Measurements from ENCODE around the gene ENAH.
"Not testable (repeated sequence)": the region's sequence is repeated elsewhere in the genome, so short reads cannot be mapped to it uniquely, and the experiment has no call there.

The ENAH gene

GRCh38 chr1:225645194-225645895 lies 7.6 kb downstream of the ENAH start:
- no peak for DNase-seq (ENCODE audit: low spot score)

DNA sequence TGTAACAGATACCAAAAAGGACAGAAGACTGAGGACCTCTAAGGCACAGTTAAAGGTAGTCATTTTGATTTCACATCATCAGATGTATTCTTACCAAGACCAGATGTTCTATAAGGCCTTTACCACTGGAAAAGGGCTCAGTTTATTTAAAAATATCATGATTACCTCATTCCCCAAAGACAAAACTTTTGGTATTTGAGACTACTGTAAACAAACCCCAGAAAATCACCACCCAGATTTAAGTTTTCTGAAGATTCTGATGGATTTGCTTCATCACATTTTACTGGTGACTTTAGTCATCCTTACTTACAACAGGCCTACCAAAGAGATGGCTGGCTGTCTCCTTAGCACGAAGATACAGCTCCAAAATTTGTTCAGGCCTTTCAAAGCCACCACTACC lies 8.3 kb downstream of the ENAH start:
- no peak for DNase-seq (ENCODE audit: low spot score)

DNA sequence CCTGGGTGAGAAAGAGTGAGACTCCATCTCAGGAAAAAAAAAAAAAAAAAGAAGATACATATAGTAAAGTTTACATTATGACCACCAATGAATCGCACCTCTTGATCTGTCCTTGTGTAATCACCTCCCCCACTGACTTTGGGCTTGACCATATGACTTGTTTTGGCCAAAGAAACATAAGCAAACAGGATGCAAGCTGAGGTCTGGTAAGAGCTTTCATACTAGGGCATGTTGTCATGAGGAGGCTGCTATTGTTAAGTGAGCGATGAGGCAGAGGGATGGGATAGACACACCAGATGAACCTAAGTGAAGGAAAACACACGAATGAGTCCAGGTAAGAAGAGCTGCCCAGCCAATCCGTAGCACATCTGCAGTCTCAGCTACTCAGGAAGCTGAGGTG lies 10.7 kb downstream of the ENAH start:
- no peak for DNase-seq (ENCODE audit: low spot score)

DNA sequence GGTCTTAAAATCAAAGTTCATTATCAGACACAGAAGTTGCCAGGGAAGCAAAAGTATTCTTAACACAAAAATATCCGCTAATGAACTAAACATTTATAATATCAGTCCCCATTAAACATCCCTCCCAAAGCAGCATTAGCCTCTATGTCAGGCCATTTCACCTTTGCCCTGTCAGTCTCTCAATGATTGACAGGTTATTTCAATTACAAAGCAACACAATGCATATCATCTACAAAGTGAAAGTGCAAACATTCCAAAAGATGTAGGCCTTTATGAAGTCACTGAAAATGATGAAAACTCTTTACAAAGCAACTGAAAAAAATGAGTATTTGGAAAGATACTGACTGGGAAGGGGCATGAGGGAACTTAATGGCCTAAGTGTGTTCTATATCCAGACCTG lies 14.1 kb downstream of the ENAH start:
- no peak for DNase-seq (ENCODE audit: low spot score)

GRCh38 chr1:225637651-225638199 lies 15.2 kb downstream of the ENAH start:
- no peak for DNase-seq (ENCODE audit: low spot score)

DNA sequence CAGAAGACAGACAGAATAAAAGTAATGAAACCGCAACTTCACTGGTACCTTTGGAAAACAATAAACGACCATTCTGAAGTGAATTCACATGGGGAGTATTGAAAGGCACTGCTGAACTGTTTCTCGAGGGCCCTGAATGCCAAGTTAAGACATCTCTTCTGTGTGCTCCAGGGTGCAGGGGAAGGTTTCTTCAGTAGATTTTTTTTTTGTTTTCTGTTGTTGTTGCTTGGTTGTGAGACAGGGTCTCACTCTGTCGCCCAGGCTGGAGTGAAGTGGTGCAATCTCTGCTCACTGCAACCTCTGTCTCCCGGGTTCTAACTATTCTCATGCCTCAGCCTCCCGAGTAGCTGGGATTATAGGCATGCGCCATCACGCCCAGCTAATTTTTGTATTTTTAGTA lies 15.9 kb downstream of the ENAH start:
- not testable (repeated sequence) for DNase-seq (ENCODE audit: low spot score)

- DNase-seq (ENCODE audit: low spot score): no peak
Observed at GRCh38 chr1:225635649-225636048, 17.3 kb downstream of the ENAH start.

DNA sequence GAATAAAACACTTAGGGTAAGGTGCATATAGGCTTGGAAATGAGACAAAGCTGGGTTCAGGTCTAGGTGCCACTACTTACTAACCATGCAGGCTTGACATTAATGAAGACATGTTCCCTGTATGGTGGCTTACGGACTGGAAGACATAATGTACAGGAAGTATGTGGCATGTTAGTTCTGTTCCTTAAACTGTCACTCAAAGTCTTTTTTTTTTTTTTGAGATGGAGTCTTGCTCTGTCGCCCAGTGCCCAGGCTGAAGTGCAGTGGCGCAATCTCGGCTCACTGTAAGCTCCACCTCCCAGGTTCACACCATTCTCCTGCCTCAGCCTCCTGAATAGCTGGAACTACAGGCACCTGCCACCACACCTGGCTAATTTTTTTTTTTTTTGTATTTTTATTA lies 20.1 kb downstream of the ENAH start:
- not testable (repeated sequence) for DNase-seq (ENCODE audit: low spot score)

DNA sequence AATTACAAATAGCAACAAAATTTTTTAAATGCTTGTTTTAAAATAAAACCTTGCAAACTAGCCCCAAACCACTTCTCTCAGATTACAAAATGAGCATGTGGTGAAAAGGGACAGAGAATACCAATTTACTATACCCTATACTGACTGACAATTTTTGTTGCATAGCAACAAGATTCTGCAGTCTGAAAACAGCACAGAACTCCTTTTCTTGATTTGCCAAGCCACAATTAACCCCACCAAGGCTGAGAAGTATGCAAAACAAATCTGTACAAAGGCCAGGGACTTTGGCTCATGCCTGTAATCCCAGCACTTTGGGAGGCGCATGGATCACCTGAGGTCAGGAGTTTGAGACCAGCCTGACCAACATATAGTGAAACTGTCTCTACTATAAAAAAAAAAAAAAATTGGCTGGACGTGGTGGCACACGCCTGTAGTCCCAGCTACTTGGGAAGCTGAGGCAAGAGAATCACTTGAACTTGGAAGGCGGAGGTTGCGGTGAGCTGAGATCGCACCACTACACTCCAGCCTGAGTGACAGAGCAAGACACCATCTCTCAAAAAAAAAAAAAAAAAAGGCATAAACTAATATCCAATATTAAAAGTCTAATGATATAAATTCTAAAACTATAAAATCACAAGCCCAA lies 21.8 kb downstream of the ENAH start:
- DNase-seq (ENCODE audit: low spot score): no peak

- no peak for DNase-seq (ENCODE audit: low spot score)
Observed at GRCh38 chr1:225629483-225629882, 23.4 kb downstream of the ENAH start.

DNA sequence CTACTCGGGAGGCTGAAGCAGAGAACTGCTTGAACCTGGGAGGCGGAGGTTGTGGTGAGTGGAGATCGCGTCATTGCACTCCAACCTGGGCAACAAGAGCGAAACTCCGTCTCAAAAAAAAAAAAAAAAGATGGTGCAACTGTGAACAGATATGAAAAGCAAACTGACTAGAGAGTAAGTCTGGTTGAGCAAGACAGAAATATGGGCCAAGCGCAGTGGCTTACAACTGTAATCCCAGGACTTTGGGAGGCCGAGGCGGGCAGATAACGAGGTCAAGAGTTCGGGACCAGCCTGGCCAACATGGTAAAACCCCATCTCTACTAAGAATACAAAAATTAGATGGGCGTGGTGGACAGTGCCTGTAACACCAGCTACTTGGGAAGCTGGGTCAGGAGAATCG lies 24.1 kb downstream of the ENAH start:
- not testable (repeated sequence) for DNase-seq (ENCODE audit: low spot score)

- no peak for DNase-seq (ENCODE audit: low spot score)
Observed at GRCh38 chr1:225627304-225627947, 25.5 kb downstream of the ENAH start.

GRCh38 chr1:225626698-225627097 lies 26.2 kb downstream of the ENAH start:
- DNase-seq (ENCODE audit: low spot score): no peak

- no peak for DNase-seq (ENCODE audit: low spot score)
Observed at GRCh38 chr1:225617956-225618355, 35.0 kb downstream of the ENAH start.

DNA sequence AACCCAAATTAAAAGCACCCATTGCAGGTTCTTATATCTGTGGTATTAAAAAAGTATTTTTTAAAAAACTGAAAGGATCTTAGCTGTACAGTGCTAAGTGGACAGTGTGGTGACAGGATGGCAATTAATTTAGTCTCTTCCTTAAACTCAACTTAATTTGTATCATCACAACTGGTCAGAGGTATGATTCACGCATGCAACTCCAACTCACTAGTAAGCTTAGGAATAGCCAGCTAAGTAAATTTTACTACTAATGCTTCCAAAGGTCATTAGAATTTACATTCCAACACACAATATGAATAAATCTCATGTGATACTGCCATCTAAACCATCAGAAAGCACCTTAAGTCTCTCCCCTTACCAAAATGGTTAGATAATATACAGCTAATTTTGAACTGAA lies 35.4 kb downstream of the ENAH start:
- DNase-seq (ENCODE audit: low spot score): no peak

DNA sequence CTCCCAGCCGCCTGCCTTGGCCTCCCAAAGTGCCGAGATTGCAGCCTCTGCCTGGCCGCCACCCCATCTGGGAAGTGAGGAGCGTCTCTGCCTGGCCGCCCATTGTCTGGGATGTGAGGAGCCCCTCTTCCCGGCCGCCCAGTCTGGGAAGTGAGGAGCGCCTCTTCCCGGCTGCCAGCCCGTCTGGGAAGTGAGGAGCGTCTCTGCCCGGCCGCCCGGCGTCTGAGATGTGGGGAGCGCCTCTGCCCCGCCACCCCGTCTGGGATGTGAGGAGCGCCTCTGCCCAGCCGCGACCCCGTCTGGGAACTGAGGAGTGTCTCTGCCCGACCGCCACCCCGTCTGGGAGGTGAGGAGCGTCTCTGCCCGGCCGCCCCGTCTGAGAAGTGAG lies 37.5 kb downstream of the ENAH start:
- not testable (repeated sequence) for DNase-seq (ENCODE audit: low spot score)

DNA sequence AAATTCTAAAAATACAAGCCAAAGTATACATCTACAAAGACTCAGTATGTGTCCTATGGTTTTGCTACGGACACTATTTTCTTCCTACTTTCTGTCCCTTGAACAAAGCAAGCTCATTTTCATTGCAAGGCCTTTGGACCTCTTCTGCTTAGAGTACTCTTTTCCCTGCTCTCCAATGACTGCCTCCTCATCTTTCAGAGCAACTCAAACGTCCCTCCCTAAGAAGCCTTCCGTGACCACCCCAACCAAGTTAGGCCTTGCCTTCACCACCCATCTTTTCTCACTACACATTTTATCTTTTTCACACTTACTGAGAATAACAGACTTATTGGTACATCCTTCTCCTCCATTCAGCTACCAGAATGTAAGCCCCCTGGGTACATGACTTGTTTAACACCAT lies 39.9 kb downstream of the ENAH start:
- no peak for DNase-seq (ENCODE audit: low spot score)

GRCh38 chr1:225612287-225612686 lies 40.6 kb downstream of the ENAH start:
- no peak for DNase-seq (ENCODE audit: low spot score)

DNA sequence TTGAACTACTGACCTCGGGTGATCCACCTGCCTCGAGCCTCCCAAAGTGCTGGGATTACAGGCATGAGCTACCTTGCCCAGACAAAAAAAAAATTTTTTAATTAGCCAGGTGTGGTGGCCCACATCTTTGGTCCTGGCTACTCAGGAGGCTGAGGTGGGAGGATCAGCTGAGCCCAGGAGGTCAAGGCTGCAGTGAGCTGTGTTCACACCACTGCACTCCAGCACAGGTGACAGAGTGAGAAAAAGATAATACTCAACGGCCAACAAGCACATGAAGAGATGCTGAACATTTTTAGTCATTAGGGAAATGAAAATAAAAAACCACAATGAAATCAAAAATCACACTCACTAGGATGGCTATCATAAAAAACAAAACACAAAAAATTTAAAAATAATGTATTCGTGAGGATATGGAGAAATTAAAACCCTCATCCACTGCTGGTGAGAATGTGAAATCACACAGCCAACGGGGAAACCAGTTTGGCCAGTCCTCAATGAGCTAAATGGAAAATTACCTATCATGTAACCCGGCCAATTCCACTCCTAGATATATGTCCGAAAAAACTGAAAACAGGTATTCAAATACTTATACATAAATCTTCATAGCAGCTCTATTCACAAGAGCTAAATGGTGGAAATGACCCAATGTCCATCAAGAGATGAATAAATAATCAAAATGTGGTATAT lies 41.2 kb downstream of the ENAH start:
- DNase-seq (ENCODE audit: low spot score): no peak

DNA sequence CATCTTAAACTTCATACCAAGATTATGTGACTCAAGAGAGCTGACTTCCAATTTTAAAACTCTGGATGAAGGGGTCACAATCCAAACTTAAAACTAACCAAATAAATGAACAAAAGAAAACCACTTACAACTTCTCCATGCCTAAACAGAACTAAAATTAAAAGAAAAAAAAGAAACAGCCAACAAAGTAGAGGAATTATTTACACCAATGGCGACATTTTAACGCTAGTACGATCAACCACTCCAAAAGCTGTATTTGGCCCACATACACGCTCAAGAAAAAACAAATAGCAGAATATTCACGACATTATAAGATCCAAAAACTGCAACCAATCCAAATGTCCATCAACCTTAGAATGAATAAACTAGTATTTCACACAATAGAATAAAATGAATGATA lies 42.4 kb downstream of the ENAH start:
- no peak for DNase-seq (ENCODE audit: low spot score)

DNA sequence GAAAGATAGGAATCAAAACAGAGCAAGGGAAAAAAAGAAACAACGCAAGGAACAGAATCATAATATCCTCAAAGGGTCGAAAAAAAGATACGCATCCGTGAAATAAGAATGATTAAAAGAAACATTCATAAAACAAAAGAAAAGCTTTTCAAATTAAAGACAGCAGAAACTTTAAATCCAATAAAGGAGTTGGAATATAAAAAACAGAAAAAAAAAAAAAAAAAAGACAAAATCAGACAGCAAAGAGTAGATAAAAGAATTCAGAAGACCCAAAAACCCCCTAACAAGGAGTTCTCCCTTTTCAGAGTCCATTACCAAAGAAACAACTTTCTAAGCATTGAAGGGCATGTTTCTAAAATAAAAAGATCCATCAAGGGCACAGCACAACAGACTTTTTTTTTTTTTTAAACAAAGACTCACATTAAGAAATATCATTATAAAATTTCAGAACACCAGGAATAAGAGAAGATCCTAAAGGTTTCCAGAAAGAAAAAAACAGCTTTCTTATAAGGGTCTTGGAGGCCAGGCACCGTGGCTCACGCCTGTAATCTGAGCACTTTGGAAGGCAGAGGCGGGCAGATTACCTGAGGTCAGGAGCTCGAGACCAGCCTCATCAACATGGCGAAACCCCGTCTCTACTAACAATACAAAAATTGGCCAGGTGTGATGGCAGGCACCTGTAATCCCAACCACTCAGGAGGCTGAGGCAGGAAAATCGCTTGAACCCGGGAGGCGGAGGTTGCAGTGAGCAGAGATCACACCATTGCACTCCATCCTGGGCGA lies 44.7 kb downstream of the ENAH start:
- DNase-seq (ENCODE audit: low spot score): no peak

DNA sequence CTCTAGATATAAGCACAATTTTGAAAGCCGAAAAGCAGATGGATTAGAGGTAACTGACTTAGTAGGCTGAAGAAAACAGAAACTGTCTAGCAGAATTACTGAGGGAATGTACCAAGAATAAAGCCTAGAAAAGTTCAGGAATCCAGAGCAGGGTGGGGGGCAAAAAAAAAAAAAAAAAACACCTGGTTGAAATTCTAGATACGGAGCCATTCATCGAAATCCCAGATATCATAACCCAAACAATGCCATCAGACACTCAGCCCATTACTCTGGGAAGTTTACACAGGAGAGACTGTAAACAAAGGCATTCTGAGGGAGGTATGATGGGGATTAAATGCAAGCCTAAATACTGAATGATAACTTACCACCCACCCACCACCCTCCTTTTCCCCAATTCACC lies 45.6 kb downstream of the ENAH start:
- no peak for DNase-seq (ENCODE audit: low spot score)

All from globus pallidus (tissue), 1 donor.